H1 (cell line): ENCODE data around the gene KIDINS220. TPM values are rescaled to one million over a fixed set of nuclear protein-coding genes. Genes with fewer than 3 reads are reported as not detected.

ENCODE experiments used
- CTCF ChIA-PET: fragments of 300-600 bp; sonication (Branson Sonifier 250); formaldehyde crosslinking; loops from one replicate; lab custom pipeline; 2021; ENCODE audit not compliant: partially characterized antibody; lab: Charles Lee
- POLR2A ChIA-PET: fragments of 300-600 bp; sonication (Branson Sonifier 250); formaldehyde crosslinking; loops from one replicate; lab custom pipeline; 2021; ENCODE audit warnings: inconsistent platforms; ENCODE audit not compliant: partially characterized antibody; lab: Charles Lee
- DNase-seq, 2 experiments: peaks; one replicate each; pipeline versions ENCODE4 v3.0.0 to v3.0.0-alpha.2; 2010 to 2022; ENCODE audit warnings: low spot score in 2 of 2, low read depth in 1 of 2, mixed read lengths in 1 of 2
- FAIRE-seq: peaks from 2 replicates; lab custom pipeline; 2011; peaks lifted over from hg19 to GRCh38; lab: Jason Lieb, UNC
- H2AFZ ChIP-seq: 2 replicates; pipeline ENCODE4 v1.8.1; 2012; ENCODE audit warnings: low read length, inconsistent platforms
- H2AK5ac ChIP-seq: 2 replicates; pipeline ENCODE4 v1.6.1; 2013; ENCODE audit warnings: low read depth, low read length
- H2BK120ac ChIP-seq: replicated peaks from 2 replicates; pipeline ENCODE3; 2013; ENCODE audit warnings: low read depth, low read length, inconsistent platforms
- H2BK12ac ChIP-seq: 2 replicates; pipeline ENCODE4 v1.6.1; 2013; ENCODE audit warnings: low read depth, low read length
- H2BK15ac ChIP-seq: 2 replicates; pipeline ENCODE4 v1.6.1; 2013; ENCODE audit warnings: low read length
- H2BK20ac ChIP-seq: 2 replicates; pipeline ENCODE4 v1.6.1; 2013; ENCODE audit warnings: low read length
- H2BK5ac ChIP-seq: 2 replicates; pipeline ENCODE4 v1.6.1; 2013; ENCODE audit warnings: low read depth, low read length
- H3K14ac ChIP-seq: 2 replicates; pipeline ENCODE4 v1.6.1; 2013; ENCODE audit warnings: inconsistent platforms; ENCODE audit not compliant: insufficient read length
- H3K18ac ChIP-seq: 2 replicates; pipeline ENCODE4 v1.6.1; 2013; ENCODE audit warnings: low read length; ENCODE audit errors: extremely low read depth
- H3K23ac ChIP-seq: 2 replicates; pipeline ENCODE4 v1.6.1; 2013; ENCODE audit warnings: inconsistent platforms; ENCODE audit not compliant: insufficient read length
- H3K23me2 ChIP-seq: 2 replicates; pipeline ENCODE4 v1.6.1; 2013; ENCODE audit warnings: low read depth, low read length
- H3K27ac ChIP-seq: 2 replicates; pipeline ENCODE4 v1.6.1; 2011; ENCODE audit warnings: low read depth, low read length, inconsistent platforms
- H3K27me3 ChIP-seq, 4 experiments: replicated peaks in 1 of 4; 1 replicate in 1 of 4; 2 replicates in 3 of 4; pipeline versions ENCODE4 v1.6.1 to v1.8.1; 2011 to 2013; ENCODE audit warnings: low read length in 3 of 4, mild to moderate bottlenecking in 3 of 4, inconsistent platforms in 2 of 4, mixed read lengths in 2 of 4, moderate library complexity in 1 of 4; ENCODE audit not compliant: control insufficient read depth in 3 of 4, insufficient read depth in 3 of 4; ENCODE audit errors: extremely low read depth in 1 of 4
- H3K36me3 ChIP-seq, 4 experiments: 2 replicates each; pipeline versions ENCODE4 v1.6.1 to v1.8.1; 2011 to 2013; ENCODE audit warnings: mild to moderate bottlenecking in 4 of 4, low read length in 3 of 4, moderate library complexity in 2 of 4, control low read depth in 1 of 4, inconsistent platforms in 1 of 4; ENCODE audit not compliant: insufficient read depth in 4 of 4, control insufficient read depth in 2 of 4
- H3K4ac ChIP-seq: replicated peaks from 2 replicates; pipeline ENCODE3; 2013; ENCODE audit warnings: low read length, low read depth, mixed read lengths, inconsistent platforms; ENCODE audit not compliant: insufficient read length
- H3K4me1 ChIP-seq, 4 experiments: replicated peaks in 1 of 4; 1 replicate in 1 of 4; 2 replicates in 3 of 4; pipeline versions ENCODE4 v1.6.1 to v1.8.1; 2011 to 2013; ENCODE audit warnings: low read length in 3 of 4, inconsistent platforms in 2 of 4, mixed read lengths in 1 of 4; ENCODE audit not compliant: insufficient read depth in 4 of 4, control insufficient read depth in 3 of 4
- H3K4me2 ChIP-seq, 2 experiments: 2 replicates each; pipeline versions ENCODE4 v1.6.1 to v1.8.1; 2011 to 2013; ENCODE audit warnings: low read depth in 2 of 2, low read length in 2 of 2, control low read depth in 1 of 2, inconsistent platforms in 1 of 2, mild to moderate bottlenecking in 1 of 2; ENCODE audit not compliant: insufficient read depth in 1 of 2
- H3K4me3 ChIP-seq, 4 experiments: fragments of 200-600, 300-600 bp in 1 of 4; sonication (generic), shearing (Covaris generic), sonication (Bioruptor Twin) in 1 of 4; 2 replicates each; pipeline versions ENCODE4 v1.5.1 to v1.8.1; 2011 to 2016; ENCODE audit warnings: low read length in 4 of 4, low read depth in 3 of 4, control low read depth in 2 of 4, inconsistent platforms in 2 of 4, mild to moderate bottlenecking in 2 of 4, mixed read lengths in 1 of 4, moderate library complexity in 1 of 4; ENCODE audit not compliant: insufficient read depth in 2 of 4; ENCODE audit errors: extremely low read depth in 1 of 4
- H3K56ac ChIP-seq: replicated peaks from 2 replicates; pipeline ENCODE3; 2013; ENCODE audit warnings: low read depth, mild to moderate bottlenecking, mixed read lengths, low read length, inconsistent platforms; ENCODE audit not compliant: insufficient read length
- H3K79me1 ChIP-seq: 2 replicates; pipeline ENCODE4 v1.6.1; 2013; ENCODE audit warnings: low read depth, low read length, control low read depth
- H3K79me2 ChIP-seq, 2 experiments: 2 replicates each; pipeline versions ENCODE4 v1.6.1 to v1.8.1; 2012 to 2013; ENCODE audit warnings: low read length in 2 of 2, mild to moderate bottlenecking in 2 of 2, inconsistent platforms in 1 of 2; ENCODE audit not compliant: insufficient read depth in 2 of 2, control insufficient read depth in 1 of 2
- H3K9ac ChIP-seq, 4 experiments: replicated peaks in 1 of 4; 1 replicate in 1 of 4; 2 replicates in 3 of 4; pipeline versions ENCODE4 v1.6.1 to v1.8.1; 2011 to 2013; ENCODE audit warnings: low read depth in 3 of 4, low read length in 3 of 4, control low read depth in 2 of 4, mild to moderate bottlenecking in 2 of 4, moderate library complexity in 2 of 4, inconsistent platforms in 1 of 4; ENCODE audit errors: extremely low read depth in 1 of 4
- H3K9me3 ChIP-seq, 2 experiments: 2 replicates each; pipeline versions ENCODE4 v1.6.1 to v1.8.1; 2012 to 2013; ENCODE audit warnings: mild to moderate bottlenecking in 2 of 2, moderate library complexity in 2 of 2, control low read depth in 1 of 2, inconsistent platforms in 1 of 2, low read depth in 1 of 2, low read length in 1 of 2, mixed read lengths in 1 of 2; ENCODE audit not compliant: insufficient read depth in 2 of 2
- H4K20me1 ChIP-seq, 2 experiments: replicated peaks in 1 of 2; 2 replicates each; pipeline versions ENCODE3 to v1.8.1; 2011 to 2013; ENCODE audit warnings: inconsistent platforms in 2 of 2, low read length in 2 of 2, mild to moderate bottlenecking in 1 of 2; ENCODE audit not compliant: insufficient read depth in 2 of 2, control insufficient read depth in 1 of 2
- H4K5ac ChIP-seq: 2 replicates; pipeline ENCODE4 v1.6.1; 2013; ENCODE audit warnings: low read length, low read depth, mixed read lengths, inconsistent platforms; ENCODE audit not compliant: insufficient read length
- H4K8ac ChIP-seq: 2 replicates; pipeline ENCODE4 v1.8.0; 2013; ENCODE audit warnings: mild to moderate bottlenecking, moderate library complexity, low read length, inconsistent platforms; ENCODE audit not compliant: insufficient read depth; ENCODE audit errors: extremely low read depth
- H4K91ac ChIP-seq: replicated peaks from 2 replicates; pipeline ENCODE3; 2013; ENCODE audit warnings: low read length, mixed read lengths, inconsistent platforms; ENCODE audit not compliant: insufficient read length
- ATF2 ChIP-seq: IDR thresholded peaks from 2 replicates; pipeline ENCODE4 v1.6.1; 2012; ENCODE audit warnings: low read length, inconsistent platforms
- CHD2 ChIP-seq: IDR thresholded peaks from 2 replicates; pipeline ENCODE4 v1.6.1; 2012; ENCODE audit warnings: low read length, improper control_type of control experiment
- E2F6 ChIP-seq: IDR thresholded peaks from 2 replicates; pipeline ENCODE4 v1.6.1; 2012; ENCODE audit warnings: inconsistent platforms
- EZH2 ChIP-seq: fragments of 200-600 bp; sonication (generic); IDR thresholded peaks from 2 replicates; pipeline ENCODE4 v1.7.1; 2012; ENCODE audit warnings: low read depth, mild to moderate bottlenecking, moderate library complexity, low read length, inconsistent platforms; ENCODE audit not compliant: severe bottlenecking
- HDAC6 ChIP-seq: IDR thresholded peaks from one replicate; pipeline ENCODE4 v1.7.1; 2012; ENCODE audit warnings: low read depth, mild to moderate bottlenecking, inconsistent platforms, low read length, moderate library complexity
- NRF1 ChIP-seq: IDR thresholded peaks from 2 replicates; pipeline ENCODE4 v1.6.1; 2011; ENCODE audit warnings: mild to moderate bottlenecking, low read depth, low read length, improper control_type of control experiment
- RXRA ChIP-seq: IDR thresholded peaks from 2 replicates; pipeline ENCODE4 v1.6.1; 2011; ENCODE audit warnings: low read depth, mild to moderate bottlenecking, low read length, moderate library complexity; ENCODE audit not compliant: insufficient read depth
- SIX5 ChIP-seq: IDR thresholded peaks from 2 replicates; pipeline ENCODE4 v1.6.1; 2011; ENCODE audit warnings: mild to moderate bottlenecking, low read depth, low read length
- USF2 ChIP-seq: IDR thresholded peaks from 2 replicates; pipeline ENCODE4 v1.6.1; 2011; ENCODE audit warnings: low read length, improper control_type of control experiment
- WGBS, 2 experiments: shearing (Covaris generic) in 1 of 2; methylation state at CpG; one replicate each; pipeline versions ENCODE4 v1.1.6 to v1.1.7; 2013 to 2015; ENCODE audit warnings: low lambda C conversion rate in 2 of 2, mixed read lengths in 2 of 2, inconsistent platforms in 1 of 2, low coverage in 1 of 2, missing lambda C conversion rate in 1 of 2; ENCODE audit not compliant: insufficient replicate concordance in 2 of 2, insufficient coverage in 1 of 2, insufficient read length in 1 of 2; ENCODE audit errors: extremely low coverage in 1 of 2, missing lambda C conversion rate in 1 of 2; 5-methylcytosine and 5-hydroxymethylcytosine counted together
- polyA plus RNA-seq, 7 experiments: library from polyadenylated mRNA; depleted of rRNA in 3 of 7; stranded (reverse) in 5 of 7; unstranded in 2 of 7; fragments of >200 nt in 5 of 7; fragments of 200-250 nt in 2 of 7; gene quantifications; 1 replicate in 5 of 7; 2 replicates in 1 of 7; 4 replicates in 1 of 7; pipeline versions ENCODE4 v1.2.1 to v1.2.3, GENCODE V29; 2011 to 2013; ENCODE audit warnings: missing spikeins in 2 of 7, mixed read lengths in 2 of 7
- total RNA-seq: library from RNA; stranded (reverse); fragmentation: NEBNext Ultra II Directional; extraction: Animal tissue kit (Norgen Biotek cat#: 25700); gene quantifications from 2 replicates; pipeline ENCODE4 v1.2.1, GENCODE V29; 2021

Gene KIDINS220
- total and polyA plus RNA-seq, 2 of the 8 experiments (the other 6 are each of a cell fraction or from before 2014, with no cell fraction given) = 21.2 to 27.1 TPM

- TF ChIP-seq CHD2 = no peak
- TF ChIP-seq SIX5 = no peak
- TF ChIP-seq EZH2 = no peak
- TF ChIP-seq RXRA = no peak
- no peak for TF ChIP-seq ATF2
- TF ChIP-seq HDAC6 = no peak
- TF ChIP-seq USF2 = no peak
- no peak for TF ChIP-seq NRF1
- TF ChIP-seq E2F6 = no peak
- no peak overlapping the region for H3K27ac ChIP-seq
These were observed 24.8 kb upstream of the KIDINS220 start for GRCh38 chr2:8862230-8862629.

More at GRCh38 chr2:8862230-8862629, 24.8 kb upstream of the KIDINS220 start:
- Histone ChIP-seq H3K18ac (no peak overlapping the region), H3K9ac (no peak overlapping the region), H3K23me2 (no peaks in the 10 kb centered on the region; the same call in 1 of the 2 replicates), H3K4ac (no peak overlapping the region), H3K4me2 (no peak overlapping the region), H4K91ac (no peak overlapping the region), H3K4me1 (no peaks in the 10 kb centered on the region), H3K56ac (no peak overlapping the region), H2BK5ac (no peak overlapping the region), H2BK20ac (no peak overlapping the region), H2AK5ac (no peak overlapping the region), H3K9me3 (no peaks in the 10 kb centered on the region), H4K5ac (no peak overlapping the region), H3K4me3 (no peak overlapping the region), H4K8ac (no peak overlapping the region), H3K79me2 (no peaks in the 10 kb centered on the region), H3K79me1 (no peaks in the 10 kb centered on the region), H2BK120ac (no peak overlapping the region), H4K20me1 (peaks cover 0 to 3% of the 10 kb centered on the region in 2 experiments), H3K23ac (no peak overlapping the region), H2BK12ac (no peak overlapping the region), H2AFZ (no peak overlapping the region), H2BK15ac (no peak overlapping the region), H3K36me3 (no peaks in the 10 kb centered on the region; a peak in 1 of 8 replicates), H3K14ac (no peak overlapping the region), H3K27me3 (no peaks in the 10 kb centered on the region)
- DNase-seq = no peak
- ChIA-PET POLR2A (interaction anchor here (1.3 kb wide), 1 partner anchor 12 kb away, joined by 3 read pairs; no protein-coding TSS in a partner anchor), CTCF (interaction anchor here (1.8 to 4.0 kb wide), 4 partner anchors 11 to 249 kb away, joined by 6 to 20 read pairs (median 12); no protein-coding TSS in a partner anchor)
- no peak for FAIRE-seq
- 92% methylated on average over 7 of the region's 7 CpGs; no CpG with 5 or more reads in 1 of the 2 experiments for WGBS, 2 experiments
